ENCODE measurements around the gene MBD5.

The MBD5 gene

GRCh38 chr2:148513427-148513826 lies 492.5 kb downstream of the MBD5 start:
- H3K27me3 ChIP-seq (ENCODE audit: insufficient read depth, low read length, poor library complexity): no peaks in the 10 kb centered on the region
- H4K20me1 ChIP-seq (ENCODE audit: insufficient read depth, low read length): no peaks in the 10 kb centered on the region
- no peaks in the 10 kb centered on the region for H3K79me2 ChIP-seq (ENCODE audit: insufficient read depth, low read length)
- no peaks in the 10 kb centered on the region for H3K9me3 ChIP-seq (ENCODE audit: insufficient read depth, low read length, severe bottlenecking)
- H3K36me3 ChIP-seq (ENCODE audit: insufficient read depth, low read length): no peaks in the 10 kb centered on the region
- TF ChIP-seq EZH2 (IDR thresholded peaks at IDR 0.05; ENCODE audit: borderline replicate concordance, low read depth, low read length, severe bottlenecking): no peak
- no peak for TF ChIP-seq CTCF (IDR thresholded peaks at IDR 0.05; ENCODE audit: borderline replicate concordance, extremely low read depth, low read length, poor library complexity, severe bottlenecking)
- H3K4me3 ChIP-seq (ENCODE audit: low read depth in 1 of 2, low read length in 2 of 2): no peak overlapping the region
- no peak overlapping the region for H3K27ac ChIP-seq (ENCODE audit: low read length)
- ATAC-seq (ENCODE audit: insufficient read depth, low read depth) (no peak), DNase-seq (no peak)
- no peak overlapping the region for H2AFZ ChIP-seq (ENCODE audit: low read depth, low read length)
- H3K4me1 ChIP-seq (ENCODE audit: insufficient read depth, low read length): no peaks in the 10 kb centered on the region
- no peak overlapping the region for H3K4me2 ChIP-seq (ENCODE audit: insufficient read depth, low read length)
- no peak overlapping the region for H3K9ac ChIP-seq (ENCODE audit: low read depth, low read length)

GRCh38 chr2:148515120-148515519 lies 494.2 kb downstream of the MBD5 start:
- Histone ChIP-seq H3K27me3 (ENCODE audit: insufficient read depth, low read length, poor library complexity) (no peaks in the 10 kb centered on the region), H3K4me3 (ENCODE audit: low read depth in 1 of 2, low read length in 2 of 2) (no peak overlapping the region), H3K9me3 (ENCODE audit: insufficient read depth, low read length, severe bottlenecking) (no peaks in the 10 kb centered on the region), H2AFZ (ENCODE audit: low read depth, low read length) (no peak overlapping the region), H3K27ac (ENCODE audit: low read length) (no peak overlapping the region), H3K4me1 (ENCODE audit: insufficient read depth, low read length) (no peaks in the 10 kb centered on the region), H3K9ac (ENCODE audit: low read depth, low read length) (no peak overlapping the region), H3K79me2 (ENCODE audit: insufficient read depth, low read length) (no peaks in the 10 kb centered on the region), H3K36me3 (ENCODE audit: insufficient read depth, low read length) (no peaks in the 10 kb centered on the region), H4K20me1 (ENCODE audit: insufficient read depth, low read length) (no peaks in the 10 kb centered on the region), H3K4me2 (ENCODE audit: insufficient read depth, low read length) (no peak overlapping the region)
- DNase-seq: no peak
- TF ChIP-seq CTCF (IDR thresholded peaks at IDR 0.05; ENCODE audit: borderline replicate concordance, extremely low read depth, low read length, poor library complexity, severe bottlenecking) (no peak), EZH2 (IDR thresholded peaks at IDR 0.05; ENCODE audit: borderline replicate concordance, low read depth, low read length, severe bottlenecking) (no peak)
- ATAC-seq (ENCODE audit: insufficient read depth, low read depth): no peak

- no peak for DNase-seq
- Histone ChIP-seq H3K9ac (ENCODE audit: low read depth, low read length) (no peak overlapping the region), H3K36me3 (ENCODE audit: insufficient read depth, low read length) (no peaks in the 10 kb centered on the region), H3K27me3 (ENCODE audit: insufficient read depth, low read length, poor library complexity) (no peaks in the 10 kb centered on the region), H2AFZ (ENCODE audit: low read depth, low read length) (no peak overlapping the region), H3K79me2 (ENCODE audit: insufficient read depth, low read length) (no peaks in the 10 kb centered on the region), H4K20me1 (ENCODE audit: insufficient read depth, low read length) (no peaks in the 10 kb centered on the region), H3K4me3 (ENCODE audit: low read depth in 1 of 2, low read length in 2 of 2) (no peak overlapping the region), H3K4me1 (ENCODE audit: insufficient read depth, low read length) (no peaks in the 10 kb centered on the region), H3K27ac (ENCODE audit: low read length) (no peak overlapping the region), H3K9me3 (ENCODE audit: insufficient read depth, low read length, severe bottlenecking) (no peaks in the 10 kb centered on the region), H3K4me2 (ENCODE audit: insufficient read depth, low read length) (no peak overlapping the region)
- no peak for TF ChIP-seq CTCF (IDR thresholded peaks at IDR 0.05; ENCODE audit: borderline replicate concordance, extremely low read depth, low read length, poor library complexity, severe bottlenecking)
- no peak for TF ChIP-seq EZH2 (IDR thresholded peaks at IDR 0.05; ENCODE audit: borderline replicate concordance, low read depth, low read length, severe bottlenecking)
- ATAC-seq (ENCODE audit: insufficient read depth, low read depth): no peak
These were observed 495.1 kb downstream of the MBD5 start for GRCh38 chr2:148515976-148516375.

- no peak for DNase-seq
- Histone ChIP-seq H3K4me1 (ENCODE audit: insufficient read depth, low read length) (no peaks in the 10 kb centered on the region), H3K9me3 (ENCODE audit: insufficient read depth, low read length, severe bottlenecking) (no peaks in the 10 kb centered on the region), H2AFZ (ENCODE audit: low read depth, low read length) (no peak overlapping the region), H3K4me3 (ENCODE audit: low read depth in 1 of 2, low read length in 2 of 2) (no peak overlapping the region), H3K9ac (ENCODE audit: low read depth, low read length) (no peak overlapping the region), H3K79me2 (ENCODE audit: insufficient read depth, low read length) (no peaks in the 10 kb centered on the region), H3K36me3 (ENCODE audit: insufficient read depth, low read length) (no peaks in the 10 kb centered on the region), H4K20me1 (ENCODE audit: insufficient read depth, low read length) (no peaks in the 10 kb centered on the region), H3K27ac (ENCODE audit: low read length) (no peak overlapping the region), H3K27me3 (ENCODE audit: insufficient read depth, low read length, poor library complexity) (no peaks in the 10 kb centered on the region), H3K4me2 (ENCODE audit: insufficient read depth, low read length) (no peak overlapping the region)
- ATAC-seq (ENCODE audit: insufficient read depth, low read depth): no peak
- TF ChIP-seq CTCF (IDR thresholded peaks at IDR 0.05; ENCODE audit: borderline replicate concordance, extremely low read depth, low read length, poor library complexity, severe bottlenecking): no peak
- no peak for TF ChIP-seq EZH2 (IDR thresholded peaks at IDR 0.05; ENCODE audit: borderline replicate concordance, low read depth, low read length, severe bottlenecking)
These were observed 496.4 kb downstream of the MBD5 start for GRCh38 chr2:148517296-148517695.
